Suprapubic skin (tissue), 4 donors: ENCODE results near the gene CEP72. TPM values are rescaled to one million over a fixed set of nuclear protein-coding genes. Genes with fewer than 3 reads are reported as not detected.
A peak's percentile ranks its signal among the peaks of the same experiment; 100 is the strongest.

Experiments used
- DNase-seq, 2 donors: peaks; one replicate each; pipeline ENCODE4 v3.0.0-alpha.2; 2019; ENCODE audit warnings: low spot score in 2 of 2
- H3K27ac ChIP-seq: fragments of 200-600 bp; sonication (generic); one replicate; pipeline ENCODE4 v1.5.1; 2019
- H3K27me3 ChIP-seq: fragments of 200-600 bp; sonication (generic); one replicate; pipeline ENCODE4 v1.5.1; 2019
- H3K36me3 ChIP-seq: fragments of 200-600 bp; sonication (generic); one replicate; pipeline ENCODE4 v1.5.1; 2019
- H3K4me1 ChIP-seq: fragments of 200-600 bp; sonication (generic); one replicate; pipeline ENCODE4 v1.5.1; 2019
- H3K4me3 ChIP-seq: fragments of 200-600 bp; sonication (generic); one replicate; pipeline ENCODE4 v1.5.1; 2019; ENCODE audit warnings: mild to moderate bottlenecking
- H3K9me3 ChIP-seq: fragments of 200-600 bp; sonication (generic); one replicate; pipeline ENCODE4 v1.5.1; 2019
- EP300 ChIP-seq: sonication (generic); formaldehyde crosslinking; IDR thresholded peaks from one replicate; pipeline ENCODE4 v1.6.1; 2017; ENCODE audit warnings: antibody characterized with exemption
- POLR2A ChIP-seq, 2 donors: fragments of 450-650 bp; IDR thresholded peaks; one replicate each; pipeline ENCODE4 v1.6.1; 2017; ENCODE audit warnings: antibody characterized with exemption in 2 of 2, mild to moderate bottlenecking in 2 of 2, moderate library complexity in 2 of 2
- POLR2AphosphoS5 ChIP-seq, 3 donors: sonication (generic); formaldehyde crosslinking; IDR thresholded peaks; one replicate each; pipeline ENCODE4 v1.6.1; 2017; ENCODE audit warnings: antibody characterized with exemption in 3 of 3
- WGBS: methylation state at CpG from one replicate; pipeline ENCODE4 v1.1.5; 2018; 5-methylcytosine and 5-hydroxymethylcytosine counted together
- total RNA-seq, 4 donors: library from RNA; depleted of rRNA; stranded (reverse); fragments of >200 nt; gene quantifications; one replicate each; pipeline ENCODE4 v1.1.0, GENCODE V29; 2016
- TF ChIP-seq, protein P1 (sequence below), 2 donors: fragments of 200-600 bp in 1 of 2; fragments of 450-650 bp in 1 of 2; sonication (generic) in 1 of 2; IDR thresholded peaks; one replicate each; pipeline ENCODE4 v1.5.1; 2016 to 2019; ENCODE audit warnings: antibody characterized with exemption in 2 of 2, mild to moderate bottlenecking in 1 of 2, moderate library complexity in 1 of 2

The CEP72 gene
- total RNA-seq, 4 donors from 2014 or later = 8.3 to 13.6 (median 10.9) TPM

- H3K36me3 ChIP-seq = peaks cover 53% of the 10 kb centered on the region
- no peaks in the 10 kb centered on the region for H3K4me1 ChIP-seq
- H3K27ac ChIP-seq = no peak overlapping the region
- WGBS = 91% methylated on average over 7 of the region's 12 CpGs
- TF ChIP-seq POLR2AphosphoS5 (IDR thresholded peaks at IDR 0.05) (no peak), EP300 (no peak), POLR2A (IDR thresholded peaks at IDR 0.05) (no peak)
- TF ChIP-seq, protein P1, sequence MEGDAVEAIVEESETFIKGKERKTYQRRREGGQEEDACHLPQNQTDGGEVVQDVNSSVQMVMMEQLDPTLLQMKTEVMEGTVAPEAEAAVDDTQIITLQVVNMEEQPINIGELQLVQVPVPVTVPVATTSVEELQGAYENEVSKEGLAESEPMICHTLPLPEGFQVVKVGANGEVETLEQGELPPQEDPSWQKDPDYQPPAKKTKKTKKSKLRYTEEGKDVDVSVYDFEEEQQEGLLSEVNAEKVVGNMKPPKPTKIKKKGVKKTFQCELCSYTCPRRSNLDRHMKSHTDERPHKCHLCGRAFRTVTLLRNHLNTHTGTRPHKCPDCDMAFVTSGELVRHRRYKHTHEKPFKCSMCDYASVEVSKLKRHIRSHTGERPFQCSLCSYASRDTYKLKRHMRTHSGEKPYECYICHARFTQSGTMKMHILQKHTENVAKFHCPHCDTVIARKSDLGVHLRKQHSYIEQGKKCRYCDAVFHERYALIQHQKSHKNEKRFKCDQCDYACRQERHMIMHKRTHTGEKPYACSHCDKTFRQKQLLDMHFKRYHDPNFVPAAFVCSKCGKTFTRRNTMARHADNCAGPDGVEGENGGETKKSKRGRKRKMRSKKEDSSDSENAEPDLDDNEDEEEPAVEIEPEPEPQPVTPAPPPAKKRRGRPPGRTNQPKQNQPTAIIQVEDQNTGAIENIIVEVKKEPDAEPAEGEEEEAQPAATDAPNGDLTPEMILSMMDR (IDR thresholded peaks at IDR 0.05) = no peak
- DNase-seq = peak; percentile 38 to 72
- no peaks in the 10 kb centered on the region for H3K27me3 ChIP-seq
- H3K4me3 ChIP-seq = no peak overlapping the region
- H3K9me3 ChIP-seq = no peaks in the 10 kb centered on the region
Measured at GRCh38 chr5:634191-634590, 22.1 kb downstream of the CEP72 start.

DNA sequence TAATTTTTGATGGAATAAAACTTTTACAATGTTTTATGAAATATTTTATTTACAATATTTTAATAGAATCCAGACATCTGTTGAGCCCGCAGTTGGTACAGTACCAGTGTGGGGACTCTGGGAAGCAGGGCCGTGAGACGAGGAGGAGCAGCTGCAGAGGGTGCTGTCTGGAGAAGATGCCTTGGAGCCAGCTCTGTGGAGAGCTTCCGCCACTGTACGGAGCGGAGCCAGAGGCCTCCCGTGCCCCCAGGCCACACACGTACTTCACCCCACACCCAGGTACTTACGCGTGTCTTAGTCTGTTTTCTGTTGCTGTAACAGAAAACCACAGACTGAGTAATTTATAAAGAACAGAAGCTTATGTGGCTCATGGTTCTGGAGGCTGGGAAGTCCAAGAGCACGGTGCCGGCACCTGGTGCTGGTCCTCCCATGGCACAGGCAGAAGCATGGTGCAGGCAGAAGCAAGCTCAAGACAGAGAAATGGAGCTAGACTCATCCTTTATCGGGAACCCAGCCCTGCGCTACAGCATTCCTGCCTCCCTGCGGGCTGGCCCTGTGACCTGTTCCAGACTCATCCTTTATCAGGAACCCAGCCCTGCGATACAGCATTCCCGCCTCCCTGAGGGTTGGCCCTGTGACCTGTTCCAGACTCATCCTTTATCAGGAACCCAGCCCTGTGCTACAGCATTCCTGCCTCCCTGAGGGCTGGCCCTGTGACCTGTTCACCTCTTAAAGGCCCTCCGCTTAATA, 23.3 kb downstream of the CEP72 start:
- Histone ChIP-seq H3K4me3 (no peak overlapping the region), H3K36me3 (peaks cover 65% of the 10 kb centered on the region), H3K27ac (no peak overlapping the region), H3K9me3 (no peaks in the 10 kb centered on the region), H3K27me3 (no peaks in the 10 kb centered on the region), H3K4me1 (no peaks in the 10 kb centered on the region)
- DNase-seq = peak; percentile 31 to 34
- no peak for TF ChIP-seq EP300
- TF ChIP-seq POLR2A (IDR thresholded peaks at IDR 0.05) = no peak
- no peak for TF ChIP-seq POLR2AphosphoS5 (IDR thresholded peaks at IDR 0.05)
- TF ChIP-seq, protein P1 (IDR thresholded peaks at IDR 0.05) = no peak
- 89% methylated on average over 18 of the region's 18 CpGs for WGBS

DNA sequence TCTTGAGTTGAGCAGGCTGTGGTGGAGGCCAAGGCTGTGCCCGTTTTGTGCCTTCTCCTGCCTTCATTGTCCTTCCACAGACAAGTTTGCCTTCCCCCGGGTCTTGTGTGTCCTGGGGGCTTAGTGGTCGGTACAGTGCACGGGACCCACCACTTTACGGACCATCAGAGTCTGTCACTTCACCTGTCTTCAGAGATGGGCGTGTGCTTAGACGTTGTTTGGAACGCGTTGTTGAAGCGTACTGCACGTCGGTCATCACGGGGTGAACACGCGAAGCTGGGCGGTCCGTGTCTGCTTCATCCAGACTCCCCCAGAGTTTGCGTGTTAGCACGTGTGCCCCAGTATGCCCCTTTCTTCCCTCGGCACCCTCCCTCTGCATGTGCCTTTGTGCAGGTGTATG, 24.8 kb downstream of the CEP72 start:
- Histone ChIP-seq H3K4me3 (no peak overlapping the region), H3K27me3 (no peaks in the 10 kb centered on the region), H3K4me1 (no peaks in the 10 kb centered on the region), H3K27ac (no peak overlapping the region), H3K36me3 (peaks cover 80% of the 10 kb centered on the region), H3K9me3 (no peaks in the 10 kb centered on the region)
- peak; percentile 39 to 49 for DNase-seq
- TF ChIP-seq, protein P1 (IDR thresholded peaks at IDR 0.05) = no peak
- TF ChIP-seq POLR2A (IDR thresholded peaks at IDR 0.05) = no peak
- no peak for TF ChIP-seq POLR2AphosphoS5 (IDR thresholded peaks at IDR 0.05)
- TF ChIP-seq EP300 = no peak
- 85% methylated on average over 20 of the region's 20 CpGs for WGBS

GRCh38 chr5:637581-638450, 25.7 kb downstream of the CEP72 start:
- no peak overlapping the region for H3K4me3 ChIP-seq
- H3K27ac ChIP-seq = no peak overlapping the region
- no peaks in the 10 kb centered on the region for H3K9me3 ChIP-seq
- TF ChIP-seq POLR2AphosphoS5 (IDR thresholded peaks at IDR 0.05) (no peak), EP300 (no peak), POLR2A (IDR thresholded peaks at IDR 0.05) (no peak)
- TF ChIP-seq, protein P1 (IDR thresholded peaks at IDR 0.05) = no peak
- 90% methylated on average over 18 of the region's 42 CpGs for WGBS
- DNase-seq = peak; percentile 40 to 71
- H3K27me3 ChIP-seq = no peaks in the 10 kb centered on the region
- no peaks in the 10 kb centered on the region for H3K4me1 ChIP-seq
- H3K36me3 ChIP-seq = peaks cover 86% of the 10 kb centered on the region
